Activated CD8-positive, alpha-beta memory T cell treated with anti-CD3 and anti-CD28 coated beads, Interleukin-2, amount 50 U/mL, for 1 hour (primary cell): Measurements from ENCODE around the gene NOS1.

Experiments used
- DNase-seq: peaks from one replicate; pipeline ENCODE4 v3.0.0-alpha.2; 2020; ENCODE audit errors: extremely low read depth

Gene NOS1

DNA sequence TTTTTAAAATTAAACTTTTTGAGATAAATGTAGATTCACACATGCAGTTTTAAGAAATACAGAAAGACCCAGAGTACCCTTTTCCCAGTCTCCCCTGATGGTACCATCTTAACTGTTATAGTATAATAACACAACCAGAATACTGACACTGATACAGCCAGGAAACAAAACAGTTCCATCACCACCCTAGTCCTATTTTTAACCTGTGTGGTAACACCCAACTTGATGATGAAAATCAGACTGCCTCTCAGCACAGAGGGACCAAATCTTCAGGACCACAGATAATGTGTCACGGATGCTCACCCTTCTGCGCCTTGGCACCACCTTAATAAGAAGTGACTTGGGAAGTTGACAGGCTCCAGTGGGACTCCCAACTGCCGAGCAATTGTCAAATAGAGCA is 189.3 kb downstream of the NOS1 start:
- no peak for DNase-seq

- DNase-seq = no peak
Observed at GRCh38 chr12:117171499-117172162, 189.8 kb downstream of the NOS1 start.

DNA sequence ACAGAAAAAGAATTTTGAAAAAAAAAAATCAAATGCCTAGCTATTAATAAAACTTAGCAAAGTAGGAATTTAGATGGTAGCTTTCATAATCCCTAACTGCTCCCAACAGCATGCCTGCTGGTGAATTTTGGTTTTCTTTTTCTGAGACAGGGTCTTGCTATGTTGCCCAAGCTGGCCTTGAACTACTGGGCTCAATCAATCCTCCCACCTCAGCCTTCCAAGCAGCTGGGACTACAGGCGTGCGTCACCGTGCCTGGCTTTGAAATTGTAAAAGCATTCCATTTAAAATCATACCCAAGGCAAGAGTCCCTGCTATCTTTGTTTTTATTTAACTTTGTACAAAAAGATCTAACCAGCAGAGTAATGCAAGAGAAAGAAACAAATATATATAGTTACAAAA is 191.9 kb downstream of the NOS1 start:
- DNase-seq = no peak

DNA sequence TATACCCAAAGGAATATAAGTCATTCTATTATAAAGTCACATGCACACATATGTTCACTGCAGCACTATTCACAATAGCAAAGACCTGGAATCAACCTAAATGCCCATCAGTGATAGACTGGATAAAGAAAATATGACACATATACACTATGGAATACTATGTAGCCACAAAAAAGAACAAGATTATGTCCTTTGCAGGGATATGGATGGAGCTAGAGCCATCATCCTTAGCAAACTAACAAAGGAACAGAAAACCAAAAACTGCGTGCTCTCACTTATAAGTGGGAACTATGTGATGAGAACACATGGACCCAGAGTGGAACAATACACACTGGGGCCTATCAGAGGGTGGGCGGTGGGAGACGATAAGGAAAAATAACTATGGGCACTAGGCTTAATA is 192.4 kb downstream of the NOS1 start:
- no peak for DNase-seq

GRCh38 chr12:117167769-117168168 is 193.7 kb downstream of the NOS1 start:
- no peak for DNase-seq

DNA sequence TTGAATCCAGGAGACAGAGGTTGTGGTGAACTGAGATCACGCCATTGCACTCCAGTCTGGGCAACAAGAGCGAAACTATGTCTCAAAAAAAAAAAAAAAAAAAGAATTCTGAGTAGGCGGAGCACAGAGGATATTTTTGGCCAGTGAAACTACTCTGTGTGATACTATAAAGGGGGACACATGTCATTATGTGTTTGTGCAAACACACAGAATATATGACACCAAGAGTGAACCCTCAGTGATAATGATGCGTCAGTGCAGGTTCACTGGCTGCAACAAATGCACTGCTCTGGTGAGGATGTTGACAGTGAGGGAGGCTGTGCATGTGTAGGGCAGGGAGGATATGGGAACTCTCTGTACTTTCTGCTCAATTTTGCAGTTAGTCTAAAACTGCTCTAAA is 195.3 kb downstream of the NOS1 start:
- no peak for DNase-seq

DNA sequence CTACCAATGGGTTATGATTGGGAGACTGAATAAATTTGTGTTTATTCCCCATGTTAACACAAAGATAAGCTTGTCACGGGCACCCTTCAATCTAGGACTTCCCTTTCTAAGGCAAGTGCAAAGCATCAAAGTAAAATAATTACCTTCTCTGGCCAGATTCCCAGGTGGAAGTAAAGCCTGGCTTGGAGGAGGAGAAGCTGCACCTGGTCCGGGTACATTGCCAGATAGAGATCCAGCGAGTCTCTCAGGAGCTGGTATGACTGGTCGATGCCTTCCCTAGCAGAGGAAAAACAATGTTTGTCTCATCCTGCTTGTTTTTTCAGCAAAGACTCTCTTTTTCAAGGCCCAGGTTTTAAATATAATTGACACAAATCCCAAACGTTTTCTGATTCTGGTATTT is 196.1 kb downstream of the NOS1 start:
- no peak for DNase-seq

GRCh38 chr12:117162633-117163032 is 198.8 kb downstream of the NOS1 start:
- no peak for DNase-seq

DNA sequence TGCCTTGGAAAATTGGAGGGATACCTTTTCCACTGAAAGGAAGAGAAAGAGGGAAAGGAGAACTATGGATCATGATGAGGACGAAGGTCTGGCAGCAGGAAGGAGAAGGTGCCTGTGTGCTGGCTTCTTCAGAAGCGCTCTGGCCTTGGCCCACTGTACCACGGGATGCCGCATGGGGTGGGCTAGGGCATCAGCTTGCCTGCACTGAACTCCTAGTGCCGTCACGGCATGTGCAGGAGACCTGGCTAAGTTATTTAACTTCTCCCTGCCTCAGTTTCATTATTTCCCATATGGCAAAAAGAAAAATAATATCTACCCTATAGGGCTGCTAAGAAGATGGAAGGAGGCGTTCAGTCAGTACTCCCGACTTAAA is 199.3 kb downstream of the NOS1 start:
- no peak for DNase-seq

- no peak for DNase-seq
Observed at GRCh38 chr12:117161460-117162166, 199.8 kb downstream of the NOS1 start.

- DNase-seq = no peak
Observed at GRCh38 chr12:117159674-117160073, 201.8 kb downstream of the NOS1 start.

DNA sequence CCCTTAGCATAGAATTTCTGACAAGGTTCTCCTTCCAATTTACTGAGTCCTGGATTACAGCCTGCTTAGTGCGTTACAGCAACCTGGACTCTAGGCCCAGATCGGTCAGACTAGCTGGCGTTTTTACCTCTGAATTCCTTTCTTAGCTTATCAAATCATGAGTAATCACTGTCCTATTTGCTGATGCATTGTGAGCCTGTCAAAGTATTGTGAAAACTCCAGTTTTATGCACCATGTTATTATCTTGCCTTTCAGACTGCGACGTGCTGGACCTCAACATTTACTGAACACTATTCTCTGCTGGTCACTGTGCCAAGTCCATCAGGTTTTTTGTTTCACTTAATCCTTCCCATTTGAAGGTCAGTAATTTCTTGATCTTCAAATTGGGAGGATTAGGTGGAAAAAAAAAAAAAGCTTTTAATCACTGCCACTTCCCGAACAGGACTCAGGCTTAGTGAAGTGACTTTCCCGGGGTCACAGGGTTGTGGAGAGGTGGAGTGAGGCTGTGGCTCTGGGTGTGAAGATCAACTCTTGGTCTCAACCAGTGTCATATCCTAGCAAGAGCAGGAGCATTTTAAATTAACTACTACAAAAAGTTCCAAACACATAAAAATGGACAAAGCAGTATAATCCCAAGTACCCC is 202.4 kb downstream of the NOS1 start:
- no peak for DNase-seq
